ENCODE results near the gene PRR36.
A peak's percentile ranks its signal among the peaks of the same experiment; 100 is the strongest.

The PRR36 gene

DNA sequence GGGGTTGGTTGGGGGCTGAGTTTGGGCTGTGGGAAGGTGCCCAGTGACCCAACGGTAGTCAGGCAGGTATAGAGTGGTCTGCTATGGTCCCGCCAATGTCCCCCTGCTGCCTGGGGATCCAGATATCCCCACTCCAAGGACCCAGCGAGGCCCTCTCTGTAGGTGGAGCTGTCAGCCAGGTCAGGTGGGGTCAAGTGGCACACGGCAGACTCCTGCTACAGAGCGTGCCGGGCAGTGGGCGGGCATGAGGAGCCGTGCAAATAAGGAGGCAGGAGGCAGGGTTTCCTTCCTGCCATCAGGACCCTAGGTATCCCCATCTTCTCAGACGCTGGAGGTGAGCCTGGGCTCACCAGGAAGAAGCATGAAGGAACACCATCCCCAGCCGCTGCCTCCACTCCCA, 29.2 kb downstream of the PRR36 start:
- DNase-seq (ENCODE audit: low read depth): no peak

DNA sequence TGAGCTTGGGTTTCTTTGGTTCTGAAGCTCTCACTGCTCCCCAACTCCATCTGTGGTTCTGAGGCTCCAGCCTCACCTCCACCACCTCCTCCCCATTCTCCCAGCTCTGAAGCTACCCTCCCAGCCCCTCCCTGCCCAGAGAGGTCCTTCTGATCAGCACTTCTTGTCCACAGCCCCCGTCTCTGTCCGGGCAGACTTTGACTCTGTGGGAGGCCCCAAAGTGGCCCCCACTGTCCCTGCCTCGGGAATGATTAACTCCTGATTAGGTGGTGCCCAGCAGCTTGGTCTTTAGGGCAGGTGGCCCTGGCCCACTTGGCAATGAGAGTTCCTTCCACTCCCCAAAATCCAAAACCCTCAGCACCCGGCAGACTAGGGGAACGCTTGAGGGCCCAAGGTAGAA, 29.8 kb downstream of the PRR36 start:
- no peak for DNase-seq (ENCODE audit: low read depth)

DNA sequence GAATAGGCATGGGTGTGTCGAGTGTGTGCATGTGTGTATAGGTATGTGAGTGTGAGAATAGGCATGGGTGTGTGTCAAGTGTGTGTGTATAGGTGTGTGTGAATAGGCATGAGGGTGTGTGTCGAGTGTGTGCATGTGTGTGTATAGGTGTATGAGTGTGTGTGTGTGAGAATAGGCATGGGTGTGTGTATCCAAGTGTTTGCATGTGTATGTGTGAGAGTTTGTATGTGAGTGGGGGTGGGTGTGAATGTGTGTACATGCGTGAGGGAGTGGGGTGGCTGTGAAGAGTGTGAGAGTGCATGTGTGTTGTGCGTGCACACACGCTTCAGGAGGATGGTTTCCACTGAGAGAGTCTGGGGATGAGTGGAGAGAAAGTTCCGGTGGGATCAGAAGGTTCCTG, 30.7 kb downstream of the PRR36 start:
- DNase-seq (ENCODE audit: low read depth): no peak

DNA sequence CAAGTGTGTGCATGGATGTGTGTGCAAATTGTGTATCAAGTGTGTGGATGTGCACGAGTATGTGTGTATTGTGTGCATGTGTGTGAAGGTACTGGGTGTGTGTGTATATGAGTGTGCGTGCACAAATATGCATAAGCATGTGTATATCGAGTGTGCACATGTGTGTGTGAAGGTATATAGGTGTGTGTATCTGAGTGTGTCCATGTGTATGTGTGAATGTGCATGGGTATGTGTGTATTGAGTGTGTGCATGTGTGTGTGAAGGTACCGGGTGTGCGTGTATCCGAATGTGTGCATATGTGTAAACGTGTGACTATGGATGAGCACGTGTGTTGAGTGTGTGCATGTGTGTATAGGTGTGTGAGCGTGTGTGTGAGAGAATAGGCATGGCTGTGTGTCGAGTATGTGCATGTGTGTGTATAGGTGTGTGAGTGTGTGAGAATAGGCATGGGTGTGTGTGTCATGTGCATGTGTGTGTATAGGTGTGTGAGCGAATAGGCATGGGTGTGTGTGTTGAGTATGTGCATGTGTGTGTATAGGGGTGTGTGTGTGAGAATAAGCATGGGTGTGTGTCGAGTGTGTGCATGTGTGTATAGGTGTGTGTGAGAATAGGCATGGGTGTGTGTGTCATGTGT, 31.4 kb downstream of the PRR36 start:
- no peak for DNase-seq (ENCODE audit: low read depth)

DNA sequence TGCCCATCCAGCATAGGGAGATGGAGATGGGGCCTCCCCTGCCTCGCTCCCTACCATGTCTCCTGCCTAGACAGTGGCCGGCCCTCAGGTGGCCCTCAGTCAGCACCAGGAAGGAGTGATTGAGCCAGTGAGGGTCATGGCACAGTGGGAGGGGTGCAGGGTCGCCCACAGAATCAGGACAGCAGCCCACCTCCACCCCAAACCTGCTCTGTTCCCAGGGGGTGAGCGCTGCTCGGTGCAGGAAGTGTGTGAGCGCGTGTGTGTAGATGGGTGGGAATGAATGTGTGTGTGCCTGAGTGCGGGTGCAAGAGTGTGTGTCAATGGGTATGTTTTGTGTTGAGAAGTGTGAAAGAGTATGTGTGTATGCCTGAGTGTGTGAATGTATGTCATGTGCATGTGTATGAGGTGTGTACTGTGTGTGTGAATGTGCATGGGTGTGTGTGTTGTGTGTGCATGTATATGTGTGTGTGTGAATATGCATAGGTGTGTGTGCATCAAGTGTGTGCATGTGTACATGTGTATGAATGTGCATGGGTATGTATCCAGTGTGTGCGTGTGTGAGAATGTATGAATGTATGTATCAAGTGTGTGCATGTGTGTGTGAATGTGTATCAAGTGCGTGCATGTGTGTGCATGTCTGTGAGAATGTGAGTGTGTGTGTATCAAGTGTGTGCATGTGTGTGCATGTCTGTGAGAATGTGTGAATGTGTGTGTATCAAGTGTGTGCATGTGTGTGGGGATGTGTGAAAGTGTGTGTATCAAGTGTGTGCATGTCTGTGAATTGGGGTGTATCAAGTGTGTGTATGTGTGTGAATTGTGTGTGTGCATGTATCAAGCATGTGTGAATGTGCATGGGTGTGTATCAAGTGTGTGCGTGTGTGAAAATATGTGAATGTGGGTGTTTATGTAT, 32.2 kb downstream of the PRR36 start:
- no peak for DNase-seq (ENCODE audit: low read depth)

DNA sequence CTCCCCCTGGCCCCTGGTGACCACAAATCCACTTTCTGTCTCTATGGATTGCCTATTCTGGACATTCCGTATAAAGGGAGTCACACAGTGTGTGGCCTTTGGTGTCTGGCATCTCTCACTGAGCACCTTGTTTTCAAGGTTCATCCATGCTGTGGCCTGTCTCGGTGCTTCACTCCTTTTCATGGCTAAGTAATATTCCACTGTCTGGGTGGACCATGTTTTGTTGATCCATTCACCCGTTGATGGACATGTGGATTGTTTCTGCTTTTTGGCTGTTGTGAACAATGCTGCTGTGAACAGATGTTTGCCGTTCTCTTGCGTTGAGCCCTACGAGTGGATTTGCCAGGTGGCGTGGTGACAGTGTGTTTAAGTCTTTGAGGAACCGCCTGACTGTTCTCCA, 33.6 kb downstream of the PRR36 start:
- DNase-seq (ENCODE audit: low read depth): no peak

DNA sequence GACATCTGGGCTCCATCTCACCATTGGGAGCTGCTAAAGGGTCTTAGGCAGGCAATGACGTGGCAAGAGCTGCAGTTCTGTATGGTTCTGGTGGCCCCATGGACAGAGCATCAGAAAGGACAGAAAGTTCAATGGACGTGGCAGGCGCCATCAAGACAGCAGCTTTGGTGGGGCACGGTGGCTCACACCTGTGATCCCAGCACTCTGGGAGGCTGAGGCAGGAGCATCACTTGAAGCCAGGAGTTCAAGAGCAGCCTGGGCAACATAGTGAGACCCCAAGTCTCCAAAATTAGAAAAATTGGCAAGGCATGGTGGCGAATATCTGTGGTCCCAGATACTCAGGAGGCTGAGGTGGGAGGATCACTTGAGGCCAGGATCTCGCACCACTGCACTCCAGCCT, 34.7 kb downstream of the PRR36 start:
- DNase-seq (ENCODE audit: low read depth): no peak

DNA sequence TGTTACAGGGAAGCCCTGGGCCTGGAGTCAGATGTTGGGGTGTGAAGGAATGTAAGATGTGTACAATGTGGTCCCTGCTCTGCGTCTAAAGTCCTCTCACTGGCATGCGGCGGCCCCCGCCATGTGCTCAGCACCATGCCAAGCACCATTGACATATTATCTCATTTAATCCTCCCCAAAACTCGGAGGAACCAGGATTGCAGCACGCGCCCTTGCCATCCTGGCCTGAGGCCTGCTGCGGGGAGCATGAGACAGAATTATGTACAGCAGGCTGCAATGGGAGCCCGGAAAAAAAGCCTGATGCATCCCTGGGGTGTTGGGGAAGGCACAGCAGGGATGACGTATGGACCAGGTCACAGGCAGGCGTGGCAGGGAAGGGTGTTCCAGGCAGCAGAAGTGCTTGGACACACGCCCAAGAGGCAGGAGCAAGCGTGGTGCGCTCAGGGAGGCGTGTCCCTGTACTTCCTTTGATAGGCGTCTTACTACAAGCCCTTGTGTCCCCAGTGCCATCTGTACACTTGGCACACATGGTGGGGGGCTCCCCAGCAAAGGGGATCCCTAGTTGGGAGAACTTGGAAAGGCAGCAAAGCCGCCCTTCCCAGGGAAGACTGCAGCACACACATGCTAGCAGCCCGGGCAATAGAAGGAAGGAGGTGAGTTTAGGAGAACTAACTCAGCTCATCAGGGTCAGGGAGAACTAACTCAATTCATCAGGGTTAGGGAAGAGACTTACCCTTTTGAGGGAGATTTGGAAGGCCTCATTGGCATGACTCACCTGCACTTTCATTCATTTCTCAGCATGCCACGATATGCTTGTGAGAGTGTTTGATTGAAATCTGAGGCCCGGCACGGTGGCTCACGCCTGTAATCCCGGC, 40.7 kb downstream of the PRR36 start:
- DNase-seq (ENCODE audit: low read depth): no peak

DNA sequence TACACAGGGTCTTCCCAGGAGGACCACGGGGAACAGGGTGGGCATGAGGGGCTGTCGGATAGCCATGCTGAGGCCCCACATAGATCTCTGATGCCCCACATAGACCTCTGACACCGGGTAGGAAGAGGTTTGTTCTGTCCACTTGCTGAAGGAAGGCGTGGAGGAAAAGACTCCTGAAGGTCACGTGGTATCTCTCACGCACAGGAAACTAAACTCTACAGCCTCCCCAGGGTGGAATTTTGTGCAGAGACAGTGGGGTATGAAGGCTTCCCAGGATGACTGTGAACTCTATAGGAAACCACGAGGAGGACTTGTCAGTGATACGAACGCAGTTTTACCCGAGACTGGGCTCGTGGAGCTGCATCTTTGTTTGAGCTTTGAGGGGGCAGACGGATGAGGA, 41.4 kb downstream of the PRR36 start:
- DNase-seq (ENCODE audit: low read depth): no peak

DNA sequence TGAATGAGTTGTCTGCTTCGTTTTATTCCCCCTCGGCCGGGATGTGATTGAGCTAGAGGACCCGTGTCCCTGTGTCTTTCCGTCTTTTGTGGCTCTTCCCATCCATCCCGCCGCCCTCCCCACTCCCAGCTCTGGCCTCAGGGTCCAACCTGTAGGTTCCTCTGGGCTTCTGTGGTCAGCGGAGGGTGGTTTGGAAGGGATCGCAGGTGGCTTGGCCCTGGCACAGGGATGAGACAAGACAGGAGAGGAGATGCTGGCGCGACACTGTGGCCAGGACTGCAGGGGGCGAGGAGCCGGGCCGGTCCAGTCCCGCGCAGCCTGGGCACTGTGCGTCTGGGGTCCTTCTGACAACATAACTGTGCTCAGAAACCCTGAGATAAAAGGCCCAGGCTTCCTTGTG, 42.2 kb downstream of the PRR36 start:
- DNase-seq (ENCODE audit: low read depth): no peak

DNA sequence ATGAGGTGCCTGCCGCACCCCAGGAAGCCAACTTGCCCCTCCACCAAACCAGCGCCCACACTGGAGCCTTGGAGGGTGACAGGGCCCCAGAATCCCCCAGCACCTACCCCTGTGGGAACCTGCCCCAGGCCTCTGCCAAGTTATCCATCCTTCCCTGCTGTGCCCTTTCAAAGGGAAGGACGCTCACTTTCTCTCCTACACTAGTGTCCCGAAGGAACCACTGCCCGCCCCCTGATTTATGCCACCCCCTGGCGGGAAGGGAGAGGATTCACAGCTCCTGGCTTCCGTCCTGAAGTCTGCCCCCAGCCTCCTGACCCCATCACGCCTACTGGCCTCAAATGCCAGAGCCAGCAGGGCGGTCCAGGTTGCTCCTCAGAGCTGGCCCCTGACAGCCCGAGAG, 42.7 kb downstream of the PRR36 start:
- DNase-seq (ENCODE audit: low read depth): no peak

DNA sequence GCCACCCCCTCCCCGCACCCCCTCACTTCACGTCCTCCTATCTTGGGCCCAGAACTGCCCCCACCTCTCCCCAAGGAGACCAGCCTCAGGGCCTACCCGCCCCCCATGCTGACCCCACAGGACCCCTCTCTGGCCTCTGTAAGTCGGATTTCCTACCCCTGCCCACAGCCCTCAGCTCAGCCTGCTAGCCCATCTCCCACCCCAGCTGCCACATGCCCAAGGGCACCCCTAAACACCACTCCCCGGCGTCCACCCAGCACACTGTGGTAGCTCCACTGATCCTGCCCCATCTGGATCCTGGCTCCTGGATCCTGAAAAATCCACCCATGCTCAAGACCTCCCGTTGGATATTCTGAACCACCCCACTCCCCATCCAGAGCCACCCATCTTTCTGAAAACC, 43.4 kb downstream of the PRR36 start:
- DNase-seq (ENCODE audit: low read depth): no peak

DNA sequence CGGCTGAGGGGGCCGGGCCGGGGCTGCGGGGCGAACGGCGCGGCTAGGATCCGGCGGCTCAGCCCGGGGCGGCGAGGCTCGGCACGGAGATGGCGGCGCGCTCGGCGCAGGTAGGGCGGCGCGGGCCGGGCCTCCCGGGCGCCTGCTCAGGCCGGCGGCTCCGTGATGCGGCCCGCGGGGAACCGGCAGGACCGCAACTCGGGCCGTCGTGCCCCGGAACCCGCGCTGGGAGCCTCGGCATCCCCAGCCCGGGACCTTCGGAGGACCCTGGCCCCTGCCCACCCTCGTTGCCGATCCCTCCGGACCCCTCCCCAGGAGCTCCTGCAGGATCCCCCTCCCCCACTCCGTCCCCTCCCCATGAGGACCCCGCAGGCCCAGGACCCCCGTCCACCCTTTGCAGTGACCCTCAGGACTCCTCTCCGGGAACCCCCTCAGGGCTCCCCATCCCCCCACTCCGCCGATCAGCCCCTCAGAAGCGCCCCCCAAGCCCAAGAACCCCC, 43.9 kb downstream of the PRR36 start:
- DNase-seq (ENCODE audit: low read depth): no peak

DNA sequence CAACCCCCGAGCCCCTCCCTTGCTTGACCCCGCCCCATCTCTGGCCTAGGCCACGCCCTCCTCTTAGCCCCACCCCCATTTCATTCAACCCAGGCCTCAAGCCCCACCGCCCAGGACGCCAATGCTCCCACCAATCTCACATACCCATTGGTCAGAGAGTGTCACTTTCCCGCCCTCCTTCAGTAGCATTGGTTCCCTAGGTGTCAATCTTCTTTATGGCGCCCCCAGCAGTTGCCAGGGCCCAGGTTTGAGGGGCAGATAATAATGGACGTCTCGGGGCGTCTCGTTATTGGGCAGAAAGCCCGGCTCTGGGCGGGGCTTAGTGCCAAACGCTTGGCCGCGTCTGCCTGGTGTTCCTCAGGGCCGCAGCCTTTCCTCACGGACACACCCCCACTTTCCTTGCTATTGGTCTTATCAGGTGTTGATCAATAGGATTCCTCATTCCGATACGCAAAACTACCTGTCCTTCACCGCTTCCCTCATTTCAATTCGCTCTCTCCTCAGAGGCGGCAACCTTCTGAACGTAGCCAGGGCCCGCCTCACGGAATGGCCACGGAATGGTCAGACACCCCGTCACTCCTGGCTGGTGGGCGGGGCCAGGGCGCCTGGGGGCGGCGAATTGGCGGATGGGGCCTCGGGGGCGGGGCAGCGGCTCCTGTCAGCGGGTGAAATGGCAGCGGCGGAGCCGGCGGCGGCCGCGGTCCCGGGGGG, 44.5 kb downstream of the PRR36 start, which contains the start of gene EVI5L:
TSS of gene EVI5L (plus strand) at position 658 of the 711 bp plus-strand sequence. CDS start 16,325 bp downstream, outside the sequence.
- DNase-seq (ENCODE audit: low read depth): peak; percentile 99

DNA sequence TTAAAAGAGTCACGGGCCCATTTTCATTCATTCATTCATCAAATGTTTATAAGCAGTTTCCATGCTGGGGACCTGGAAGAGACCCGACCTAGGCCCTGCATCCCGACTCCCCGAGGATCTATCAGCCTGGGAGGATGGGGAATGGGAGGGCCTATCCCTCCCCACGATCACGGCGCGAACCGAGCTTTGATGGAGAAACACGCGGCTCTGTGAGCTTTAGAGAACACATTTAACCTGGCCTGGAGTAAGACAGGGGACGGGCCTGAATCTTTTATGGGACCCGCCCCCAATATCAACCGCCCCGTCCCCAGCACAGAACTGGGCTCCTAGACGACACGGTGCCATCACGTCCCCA, 45.0 kb downstream of the PRR36 start:
- no peak for DNase-seq (ENCODE audit: low read depth)

DNA sequence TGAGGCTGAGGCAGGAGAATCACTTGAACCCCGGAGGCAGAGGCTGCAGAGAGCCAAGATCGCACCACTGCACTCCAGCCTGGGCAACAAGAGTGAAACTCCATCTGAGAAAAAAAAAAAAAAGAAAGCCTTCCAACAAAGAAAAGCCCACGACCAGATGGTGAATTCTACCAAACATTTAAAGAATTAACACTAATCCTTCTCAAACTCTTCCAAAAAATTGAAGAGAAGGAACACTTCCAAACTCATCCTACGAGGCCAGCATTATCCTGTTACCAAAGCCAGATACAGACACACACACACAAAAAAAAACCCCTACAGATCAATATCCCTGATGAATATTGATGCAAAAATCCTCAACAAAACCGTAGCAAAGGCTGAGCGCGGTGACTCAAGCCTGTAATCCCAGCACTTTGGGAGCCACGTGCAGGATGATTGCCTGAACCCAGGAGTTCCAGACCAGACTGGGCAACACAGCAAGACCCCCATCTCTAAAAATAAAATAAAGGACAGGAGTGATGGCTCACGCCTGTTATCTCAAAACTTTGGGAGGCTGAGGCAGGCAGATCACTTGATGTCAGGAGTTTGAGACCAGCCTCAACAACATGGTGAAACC, 50.4 kb downstream of the PRR36 start:
- DNase-seq (ENCODE audit: low read depth): no peak

DNA sequence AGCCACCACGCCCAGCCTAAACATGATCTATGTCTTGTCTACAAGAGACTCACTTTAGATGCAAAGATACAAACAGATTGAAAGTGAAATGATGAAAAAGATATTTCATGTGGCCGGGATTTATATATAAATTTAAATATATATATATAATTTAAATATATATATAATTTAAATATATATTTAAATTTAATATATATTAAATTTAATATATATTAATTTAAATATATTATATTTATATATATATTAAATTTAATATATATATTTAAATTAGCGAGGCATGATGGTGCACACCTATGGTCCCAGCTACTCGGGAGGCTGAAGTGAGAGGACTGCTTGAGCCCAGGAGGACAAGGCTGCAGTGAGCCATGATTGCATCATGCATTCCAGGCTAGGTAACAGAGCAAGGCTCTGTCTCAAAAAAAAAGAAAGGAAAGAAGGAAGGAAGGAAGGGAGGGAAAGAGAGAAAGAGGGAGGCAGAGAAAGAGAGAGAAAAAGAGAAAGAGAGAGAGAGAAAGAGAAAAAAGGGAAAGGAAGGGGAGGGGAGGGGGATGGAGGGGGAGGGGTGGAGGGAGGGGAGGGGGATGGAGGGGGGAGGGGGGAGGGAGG, 51.2 kb downstream of the PRR36 start:
- DNase-seq (ENCODE audit: low read depth): no peak

DNA sequence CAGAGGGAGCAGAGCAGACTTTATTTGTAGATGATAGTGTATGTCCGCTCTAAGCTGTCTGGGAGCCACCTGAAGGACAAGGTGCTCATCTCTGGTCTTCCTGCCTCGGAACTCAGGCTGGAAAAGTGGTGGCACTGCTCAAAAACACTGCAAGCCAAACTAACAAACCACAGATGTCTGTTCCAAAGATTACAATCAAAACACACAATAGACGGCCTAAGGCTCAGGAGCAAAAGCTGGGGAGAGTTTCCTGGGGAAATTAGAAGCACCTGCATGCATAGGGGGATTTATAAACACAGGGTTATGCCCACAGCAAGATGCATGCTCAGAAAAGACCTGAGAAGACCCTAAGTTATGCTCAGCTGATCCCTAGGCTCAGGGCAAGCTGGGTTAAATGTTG, 53.6 kb downstream of the PRR36 start:
- DNase-seq (ENCODE audit: low read depth): no peak

DNA sequence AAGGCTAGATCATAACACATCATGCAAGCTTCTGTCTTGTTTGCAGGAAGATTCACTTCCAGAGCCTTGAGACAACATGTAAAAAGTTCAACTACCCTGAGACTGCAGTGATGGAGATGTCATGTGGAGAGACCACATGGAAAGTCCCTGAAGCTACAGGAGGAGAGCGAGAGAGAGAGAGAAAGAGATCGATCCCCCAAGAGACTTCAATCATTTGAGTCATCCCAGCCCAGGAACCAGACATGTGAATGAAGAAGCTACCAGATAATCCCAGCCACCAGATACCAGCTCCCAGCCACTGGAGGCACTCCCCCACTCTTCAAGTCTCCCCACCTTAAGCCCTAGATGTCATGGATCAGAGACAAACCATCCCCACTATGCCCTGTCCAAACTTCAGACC, 54.9 kb downstream of the PRR36 start:
- DNase-seq (ENCODE audit: low read depth): no peak

DNA sequence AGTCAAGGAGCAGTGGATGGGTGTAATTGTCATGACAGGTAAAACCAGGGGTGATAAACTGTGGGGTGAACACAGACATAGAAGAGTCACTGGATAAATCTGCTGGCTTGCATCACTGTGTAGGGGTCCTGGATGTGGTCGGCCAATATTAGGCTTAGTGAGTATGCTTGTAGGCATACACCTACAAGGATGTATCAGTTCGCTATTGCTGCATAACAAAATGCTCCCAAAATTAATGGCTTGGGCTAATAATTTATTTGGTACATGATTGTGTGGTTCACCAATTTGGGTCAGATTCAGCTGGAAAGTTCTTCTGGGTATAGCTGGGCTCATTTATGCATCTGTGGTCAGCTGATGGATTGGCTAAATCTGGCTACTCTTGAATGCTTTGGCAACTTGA, 55.4 kb downstream of the PRR36 start:
- DNase-seq (ENCODE audit: low read depth): no peak
